Measurements from ENCODE around the gene LRMDA.

Gene LRMDA

GRCh38 chr10:76396134-76396533 is 964.7 kb downstream of the LRMDA start:
- DNase-seq = no peak

DNA sequence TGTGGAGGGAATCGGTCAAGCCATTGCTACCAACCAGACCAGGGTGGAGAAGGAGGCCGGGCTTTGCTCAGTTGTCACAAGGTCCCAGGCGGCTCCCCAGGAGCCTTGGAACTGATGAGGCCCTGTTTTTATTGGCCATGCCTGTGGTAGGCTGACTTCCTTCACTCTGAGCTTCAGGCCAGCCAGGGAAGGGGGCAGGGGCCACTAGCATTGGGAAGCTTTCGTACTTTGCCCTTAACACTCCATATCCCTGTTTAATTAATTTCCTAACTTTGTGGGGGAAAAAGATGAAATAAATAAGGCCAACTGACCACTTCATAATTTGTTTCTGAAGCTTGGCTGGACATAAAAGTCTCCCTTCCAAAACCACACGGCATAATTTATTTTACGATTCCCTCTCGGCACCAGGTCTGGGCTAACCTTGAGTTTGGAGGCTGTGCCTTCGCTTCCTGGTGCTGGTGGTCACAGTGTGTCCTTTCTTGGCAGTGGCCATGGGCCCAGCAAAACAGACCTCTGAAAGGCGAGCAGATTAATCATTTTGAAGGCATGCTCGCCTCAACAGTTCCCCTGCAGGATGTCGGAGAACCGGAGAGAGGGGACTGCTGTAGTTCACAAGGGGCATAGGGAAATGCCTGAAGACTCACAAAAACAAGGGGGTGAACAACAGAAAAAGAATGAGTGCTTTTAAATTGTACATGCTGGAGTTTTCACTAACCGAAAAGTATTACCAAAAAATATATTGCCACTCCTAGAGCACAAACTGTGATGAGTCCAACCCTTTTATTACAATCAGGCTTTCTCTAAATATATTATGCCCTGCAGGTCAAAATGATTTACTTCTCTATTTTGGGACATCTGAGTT is 966.0 kb downstream of the LRMDA start:
- no peak for DNase-seq

- no peak for DNase-seq
Measured at GRCh38 chr10:76398043-76398710, 966.8 kb downstream of the LRMDA start.

- no peak for DNase-seq
Measured at GRCh38 chr10:76399226-76399625, 967.8 kb downstream of the LRMDA start.

- DNase-seq = no peak
Measured at GRCh38 chr10:76401006-76401405, 969.6 kb downstream of the LRMDA start.

DNA sequence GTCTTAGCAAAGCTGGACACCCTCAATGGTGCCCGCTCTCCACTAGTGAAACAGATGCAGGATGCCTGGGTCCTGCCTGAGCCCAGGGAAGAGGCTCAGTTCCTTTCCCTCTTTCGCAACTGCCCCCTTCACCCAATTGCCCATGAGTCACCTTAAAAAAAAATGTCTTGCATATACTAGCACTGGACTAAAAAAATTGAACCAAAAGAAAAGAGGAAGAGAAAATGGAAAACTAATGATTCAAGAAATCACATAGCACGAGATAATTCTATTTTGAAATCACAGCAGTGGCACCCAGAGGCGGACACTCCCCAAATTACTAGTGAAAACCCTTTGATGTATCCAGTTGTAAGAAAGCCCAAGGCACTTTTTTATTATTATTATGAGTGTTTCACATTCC is 972.5 kb downstream of the LRMDA start:
- no peak for DNase-seq

GRCh38 chr10:76404531-76404930 is 973.1 kb downstream of the LRMDA start:
- no peak for DNase-seq

DNA sequence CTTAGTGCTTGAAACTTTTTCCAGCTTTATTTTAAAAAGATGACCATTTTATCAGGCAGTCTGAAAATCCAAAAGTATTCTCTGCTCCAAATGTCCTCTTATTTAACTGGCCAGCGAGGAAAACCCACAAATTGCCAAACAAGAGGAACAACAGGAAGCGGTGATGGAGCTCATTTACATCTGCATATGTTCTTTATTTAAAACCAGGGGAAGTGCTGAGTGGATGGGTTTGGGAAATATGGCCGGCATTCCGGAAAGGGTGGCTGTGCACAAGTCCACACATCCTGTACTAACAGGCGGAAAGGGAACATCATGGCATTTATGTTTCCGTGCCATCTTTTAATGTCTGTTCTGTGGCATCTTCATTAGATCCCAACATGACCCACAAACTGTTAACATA is 974.5 kb downstream of the LRMDA start:
- DNase-seq = no peak

GRCh38 chr10:76408646-76409045 is 977.2 kb downstream of the LRMDA start:
- no peak for DNase-seq

DNA sequence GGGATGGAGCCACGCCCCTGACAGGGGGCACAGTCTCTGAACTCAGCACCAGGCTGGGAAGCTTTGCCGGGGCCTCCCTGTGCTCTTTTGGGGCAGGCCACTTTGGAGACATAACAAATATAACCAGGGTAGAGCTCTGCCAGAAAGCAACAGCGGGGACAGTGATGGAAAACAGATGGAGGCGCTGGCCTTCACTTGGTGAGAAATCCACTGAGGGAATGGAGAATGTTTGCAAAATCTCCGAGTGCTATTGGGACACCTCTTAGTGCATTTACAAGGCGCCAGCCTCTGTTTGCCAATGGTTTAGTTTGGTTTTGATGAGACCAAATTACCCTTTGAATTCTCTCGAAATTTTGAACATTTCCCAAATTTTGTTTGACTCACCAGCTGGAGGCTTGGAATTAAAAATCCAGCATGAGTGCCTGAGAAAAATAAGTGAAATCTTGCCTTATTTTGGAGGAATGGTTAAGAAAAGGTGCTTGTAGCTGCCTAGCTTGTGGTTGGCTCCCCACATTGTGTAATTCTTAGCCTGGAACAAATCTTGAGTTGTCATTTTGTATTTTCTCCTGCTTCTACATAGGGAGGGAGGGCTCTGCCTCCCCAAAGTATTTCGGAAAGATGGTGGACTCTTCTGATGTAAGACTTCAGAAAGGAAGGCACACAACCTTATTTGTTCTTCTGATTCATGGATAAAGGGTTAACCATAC is 980.5 kb downstream of the LRMDA start:
- no peak for DNase-seq

- DNase-seq = no peak
Measured at GRCh38 chr10:76415554-76415953, 984.1 kb downstream of the LRMDA start.

- no peak for DNase-seq
Measured at GRCh38 chr10:76416642-76417041, 985.2 kb downstream of the LRMDA start.

GRCh38 chr10:76420725-76421124 is 989.3 kb downstream of the LRMDA start:
- DNase-seq = no peak

DNA sequence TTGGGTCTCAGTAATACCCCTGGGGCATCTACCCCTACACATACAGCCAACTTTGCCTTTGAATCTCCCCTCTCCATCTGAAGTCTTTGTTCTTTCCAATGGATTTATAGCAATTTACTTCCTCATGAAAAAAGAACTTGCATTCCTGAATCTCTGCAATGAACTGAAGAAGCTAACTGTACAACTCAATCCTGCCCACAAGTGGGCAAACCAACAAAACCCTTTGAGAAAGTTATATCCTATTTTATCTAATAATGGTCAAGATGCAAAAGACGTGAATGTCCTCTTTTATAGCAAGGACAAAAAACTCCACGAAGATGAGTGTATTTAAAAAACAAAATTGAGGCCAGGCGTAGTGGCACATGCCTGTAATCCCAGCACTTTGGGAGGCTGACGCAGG is 991.3 kb downstream of the LRMDA start:
- no peak for DNase-seq

DNA sequence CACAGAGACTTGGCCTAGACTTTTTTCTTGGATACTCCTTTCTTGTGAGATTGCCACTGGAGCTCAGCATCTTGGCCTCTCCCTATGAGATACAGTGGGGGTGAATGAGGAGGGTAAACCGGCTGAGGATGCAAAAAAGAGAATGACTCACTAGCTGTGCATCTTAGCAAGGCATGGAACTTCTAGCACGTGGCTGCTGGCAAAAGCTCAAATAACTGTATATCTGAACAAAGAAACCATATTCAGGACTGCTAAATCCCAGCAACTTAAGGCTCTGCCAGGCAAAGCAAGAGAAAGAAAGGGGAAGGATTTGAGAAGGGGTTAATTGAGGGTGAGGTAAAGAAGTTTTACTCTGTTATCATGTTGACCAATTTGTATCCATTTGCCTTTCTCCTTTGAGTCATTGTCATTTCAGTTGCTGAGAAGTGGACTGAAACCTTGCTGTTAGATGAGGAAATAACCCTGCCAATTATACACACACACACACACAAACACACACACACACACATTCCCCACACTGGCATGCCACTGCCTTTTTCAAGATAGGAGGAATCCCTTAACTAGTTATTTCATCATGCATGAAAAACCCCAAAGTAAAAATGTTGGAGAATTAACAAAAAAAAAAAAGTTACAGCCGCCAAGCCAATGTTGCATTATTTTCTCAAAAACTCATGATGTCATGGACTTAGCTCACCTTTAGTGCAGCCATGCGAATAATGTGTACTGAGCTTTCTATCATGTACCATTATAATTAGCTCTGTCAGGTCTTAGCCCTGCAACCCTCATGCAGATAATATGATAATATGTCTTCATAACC is 997.3 kb downstream of the LRMDA start:
- no peak for DNase-seq

DNA sequence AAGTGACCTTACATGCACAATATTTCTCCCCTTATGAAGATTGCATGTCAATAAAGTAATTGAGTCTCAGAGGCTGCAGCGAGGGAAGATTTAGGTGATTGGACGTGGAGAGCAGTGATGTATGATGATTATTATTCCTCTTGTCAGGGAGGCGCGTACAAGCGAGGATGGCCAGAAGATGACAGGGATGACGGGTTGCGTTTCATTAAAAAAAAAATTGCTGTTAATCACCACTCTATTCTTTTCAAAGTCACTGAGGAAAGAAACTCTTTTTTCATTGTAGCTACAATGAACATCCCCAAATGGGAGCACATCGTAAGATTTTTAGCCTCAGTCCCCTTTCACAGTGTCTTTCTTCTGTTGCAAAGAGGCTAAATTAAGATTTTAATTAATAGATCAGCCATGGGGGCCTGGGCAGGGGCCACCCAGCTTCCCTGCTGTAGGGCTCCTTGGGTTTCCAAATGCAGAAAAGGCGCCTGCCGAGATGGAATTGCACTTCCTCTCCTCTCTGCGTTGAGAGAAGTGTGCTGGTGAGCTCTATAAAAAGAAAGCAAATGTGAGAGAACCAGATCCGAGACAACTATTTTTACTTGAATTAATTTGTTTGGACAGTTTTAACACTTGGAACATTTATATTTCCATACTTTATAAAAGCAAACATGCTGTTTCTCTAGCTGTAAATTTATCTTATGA is 998.1 kb downstream of the LRMDA start:
- no peak for DNase-seq

DNA sequence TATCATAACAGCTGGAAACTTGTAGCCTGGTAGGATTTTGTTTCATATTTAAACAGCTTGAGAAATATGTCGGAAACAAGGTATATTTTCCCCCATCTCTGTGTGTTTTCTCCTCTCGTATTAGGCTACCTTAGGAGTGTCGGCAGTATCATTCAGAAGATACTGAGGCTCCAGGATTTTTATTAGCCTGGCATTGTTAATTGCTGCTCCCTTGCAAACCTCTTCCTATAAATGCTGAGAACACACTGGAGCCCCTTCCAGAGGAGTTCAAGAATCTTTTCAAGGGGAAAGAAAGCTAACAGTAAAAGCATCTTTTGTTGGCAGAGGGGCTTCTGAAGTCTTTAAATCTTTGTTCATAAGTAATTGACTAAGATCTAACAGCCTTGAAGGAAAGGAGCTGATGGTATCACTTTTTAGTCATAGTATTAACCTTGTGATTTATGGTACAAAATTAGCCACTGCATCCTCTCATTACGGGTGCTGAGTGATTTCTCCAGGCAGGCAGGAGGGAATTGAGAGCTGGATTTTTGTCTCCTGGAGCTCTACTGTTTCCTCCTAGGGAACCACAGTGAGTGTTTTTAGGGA is 998.7 kb downstream of the LRMDA start:
- DNase-seq = no peak

GRCh38 chr10:76432016-76433012 is 1000.9 kb downstream of the LRMDA start:
- no peak for DNase-seq

- DNase-seq = no peak
Measured at GRCh38 chr10:76433161-76434005, 1002.0 kb downstream of the LRMDA start.

DNA sequence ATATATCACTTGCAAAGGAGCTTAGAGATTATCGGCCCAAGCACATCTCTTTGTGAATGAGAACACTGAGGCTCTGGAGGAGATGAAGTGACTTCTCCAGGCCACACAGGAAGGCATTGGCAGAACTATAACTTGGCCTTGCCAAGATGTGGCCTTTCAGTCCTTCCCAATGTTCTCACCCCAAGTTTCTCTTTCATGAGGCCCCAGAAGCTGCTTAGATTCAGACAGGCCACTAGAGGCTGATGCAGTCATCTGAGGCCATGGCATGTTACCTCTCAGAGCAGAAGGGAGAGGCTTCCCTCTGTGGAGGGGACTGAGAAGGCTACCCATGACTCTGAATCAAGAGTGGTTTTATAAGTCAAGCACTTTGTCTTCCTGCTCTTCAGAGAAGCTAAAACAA is 1003.7 kb downstream of the LRMDA start:
- DNase-seq = no peak
